ENCODE results near the gene MAP4K4.

The MAP4K4 gene

DNA sequence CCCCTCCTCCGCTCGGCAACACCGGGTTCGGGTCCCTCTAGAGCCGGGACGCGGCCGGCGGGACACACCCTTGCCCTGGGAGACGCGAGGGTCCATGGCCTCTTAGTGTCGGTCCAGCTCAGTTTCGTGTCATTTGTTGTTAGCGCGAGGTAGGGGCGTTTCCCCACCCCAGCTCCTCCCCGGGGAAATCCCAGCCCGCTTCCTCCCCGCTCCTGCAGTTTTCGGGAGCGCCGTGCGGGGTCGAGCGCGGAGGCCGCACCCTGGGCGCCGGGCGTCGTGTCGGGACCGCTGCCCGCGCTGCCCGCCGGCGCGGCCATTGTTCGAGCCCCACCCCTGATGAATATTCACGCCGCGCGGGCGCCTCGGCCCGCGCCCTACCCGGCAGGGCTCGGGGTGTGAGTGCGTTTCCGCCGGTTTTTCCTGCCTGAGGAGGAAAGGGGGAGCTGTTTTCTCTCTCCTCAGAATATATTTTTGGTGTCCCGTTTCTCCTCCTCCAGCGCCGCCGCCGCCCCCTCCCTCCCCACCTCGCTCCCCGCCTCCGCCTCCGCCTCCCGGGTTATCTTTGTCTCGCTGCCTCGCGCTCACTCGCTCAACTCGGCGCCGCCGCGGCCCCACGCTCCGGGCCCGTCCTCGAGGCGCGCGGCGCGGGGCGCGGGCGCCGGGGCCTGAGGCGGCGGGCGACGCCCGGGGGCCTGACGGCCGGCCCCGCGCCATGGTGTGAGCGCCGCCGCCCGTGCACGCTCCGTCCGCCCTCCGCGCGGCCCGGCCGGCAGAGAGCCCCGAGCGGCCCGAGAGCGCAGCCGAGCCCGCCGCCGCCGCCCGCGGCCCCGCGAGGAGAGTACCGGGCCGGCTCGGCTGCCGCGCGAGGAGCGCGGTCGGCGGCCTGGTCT lies at the start of gene MAP4K4:
Gene MAP4K4 (plus strand): TSS at position 584 of the 890 bp plus-strand sequence. CDS start 374 bp downstream, outside the sequence.
- peak; percentile 80 for DNase-seq (ENCODE audit: low read depth)

DNA sequence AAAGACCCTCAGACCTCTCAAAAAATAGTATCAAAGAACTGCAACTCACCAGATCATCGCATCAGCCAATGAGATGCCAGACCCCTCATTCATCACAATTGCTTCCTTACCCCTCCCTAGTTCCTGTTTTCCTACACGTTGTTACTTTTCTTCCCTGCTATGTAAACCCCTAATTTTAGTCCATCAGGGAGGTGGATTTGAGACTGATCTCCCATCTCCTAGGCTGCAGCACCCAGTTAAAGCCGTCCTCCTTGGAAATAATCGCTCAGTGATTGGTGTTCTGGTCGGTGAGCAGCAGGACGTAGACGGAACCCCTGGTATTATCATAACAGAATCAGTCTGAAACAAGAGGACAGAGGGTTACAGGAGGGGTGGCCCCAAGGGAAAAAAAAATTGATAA lies 44.0 kb upstream of the MAP4K4 start:
- no peak for DNase-seq (ENCODE audit: low read depth)

DNA sequence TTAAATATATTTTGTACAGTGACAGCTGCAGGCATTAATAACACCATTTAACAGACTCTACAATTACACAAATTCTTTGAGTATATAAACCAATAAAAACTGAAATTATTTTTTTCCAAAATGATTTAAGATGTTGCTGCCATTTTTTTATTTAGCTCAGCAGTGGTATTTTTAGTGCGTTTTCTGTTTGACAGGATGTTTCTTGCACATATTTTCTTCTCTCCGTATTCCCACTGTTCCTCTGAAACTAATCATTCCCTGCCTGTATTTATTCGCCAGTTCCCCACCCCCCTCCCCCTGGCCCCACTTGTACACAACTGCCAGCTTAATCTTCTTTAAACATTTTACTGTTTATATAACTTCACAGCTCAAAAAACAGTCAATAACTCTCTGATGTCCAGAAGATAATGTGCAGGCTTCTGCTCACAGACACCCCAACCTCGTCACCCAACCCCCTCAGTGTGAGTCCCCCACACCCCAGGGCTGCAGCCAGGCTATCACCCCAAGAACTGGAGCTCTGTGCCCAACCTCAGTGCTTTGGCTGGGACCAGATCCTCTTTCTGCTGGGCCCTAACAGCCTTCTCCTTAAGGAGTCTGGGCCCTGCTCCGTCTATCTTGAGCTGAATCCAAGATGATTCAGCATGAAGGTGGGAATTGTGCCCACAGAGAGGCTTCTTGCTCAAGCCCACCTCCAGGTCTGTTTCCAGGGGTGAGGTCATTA lies 41.6 kb upstream of the MAP4K4 start:
- peak; percentile 83 for DNase-seq (ENCODE audit: low read depth)

DNA sequence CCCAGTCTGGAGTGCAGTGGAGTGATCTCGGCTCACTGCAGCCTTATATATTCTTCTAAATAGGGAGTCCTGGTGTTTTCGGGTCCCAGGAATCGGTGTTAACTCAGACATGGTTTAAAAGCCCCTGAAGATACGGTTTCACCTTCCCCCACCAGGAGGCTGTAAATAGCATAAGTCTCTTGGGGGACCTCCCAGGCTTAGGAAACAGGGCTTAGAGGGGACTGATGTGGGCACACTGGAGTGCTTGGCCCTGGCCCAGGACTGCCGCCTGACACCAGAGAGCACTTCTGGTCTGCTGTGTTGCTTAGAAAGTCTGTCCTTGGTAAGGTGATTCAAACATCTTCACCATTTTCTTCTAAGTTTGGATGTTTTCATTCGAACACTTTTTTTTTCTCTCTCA lies 39.7 kb upstream of the MAP4K4 start:
- DNase-seq (ENCODE audit: low read depth), result no peak

DNA sequence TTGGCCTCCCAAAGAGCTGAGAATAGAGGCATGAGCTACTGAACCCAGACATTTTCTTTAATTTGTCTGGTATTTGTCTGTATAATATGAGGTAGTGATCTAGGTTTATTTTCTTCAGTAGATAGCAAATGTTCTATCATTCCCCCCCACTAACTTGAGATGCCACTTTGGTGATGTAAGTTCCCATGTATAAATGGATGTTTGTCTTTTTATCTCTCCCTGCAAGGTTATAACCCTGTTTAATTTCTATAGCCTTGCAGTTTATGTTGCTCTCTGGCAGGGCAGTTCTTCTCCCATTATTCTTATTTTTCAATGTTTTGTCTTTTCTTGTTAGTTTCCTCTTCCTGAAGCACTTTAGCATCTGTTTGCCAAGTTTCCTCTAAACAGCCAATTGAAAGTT lies 39.1 kb upstream of the MAP4K4 start:
- DNase-seq (ENCODE audit: low read depth), result peak; percentile 36

DNA sequence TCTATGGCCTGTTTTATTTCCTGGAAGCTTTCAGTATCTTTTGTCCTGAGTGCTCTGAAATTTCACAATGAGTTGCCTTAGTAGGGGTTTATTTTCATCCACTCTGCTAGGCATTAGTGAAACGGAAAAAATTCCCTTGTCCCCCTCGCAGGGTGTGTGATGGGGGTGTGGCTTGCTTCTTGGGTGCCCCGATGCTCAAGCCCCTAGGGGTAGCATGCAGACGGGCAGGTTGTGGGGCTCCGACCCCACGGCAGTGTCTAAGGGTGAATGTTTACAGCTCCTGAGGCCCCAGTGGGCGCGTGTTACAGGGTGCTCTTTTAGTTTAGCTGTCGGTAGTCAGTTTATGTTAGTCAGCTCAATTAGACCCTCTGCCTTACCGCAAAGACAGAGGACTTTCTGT lies 32.2 kb upstream of the MAP4K4 start:
- no peak for DNase-seq (ENCODE audit: low read depth)

DNA sequence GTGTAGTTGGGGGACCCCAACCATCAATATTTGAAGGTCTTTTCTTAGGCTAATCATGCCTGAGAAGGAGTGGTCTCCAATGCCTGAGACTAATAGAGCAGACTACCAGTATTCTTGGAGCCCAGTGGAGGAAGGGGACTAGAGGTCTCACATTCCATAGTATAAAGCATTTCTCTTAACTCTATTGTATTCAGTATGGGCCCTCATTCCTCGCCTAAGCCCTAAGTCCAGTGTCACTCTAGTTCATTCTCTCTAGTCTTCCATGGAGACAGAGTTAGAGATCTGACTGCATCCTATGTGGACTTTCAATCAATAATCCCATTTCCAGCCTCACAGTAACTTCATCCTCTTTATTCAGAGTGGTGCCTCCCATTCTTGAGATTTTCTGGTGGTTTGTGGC lies 29.7 kb upstream of the MAP4K4 start:
- no peak for DNase-seq (ENCODE audit: low read depth)

DNA sequence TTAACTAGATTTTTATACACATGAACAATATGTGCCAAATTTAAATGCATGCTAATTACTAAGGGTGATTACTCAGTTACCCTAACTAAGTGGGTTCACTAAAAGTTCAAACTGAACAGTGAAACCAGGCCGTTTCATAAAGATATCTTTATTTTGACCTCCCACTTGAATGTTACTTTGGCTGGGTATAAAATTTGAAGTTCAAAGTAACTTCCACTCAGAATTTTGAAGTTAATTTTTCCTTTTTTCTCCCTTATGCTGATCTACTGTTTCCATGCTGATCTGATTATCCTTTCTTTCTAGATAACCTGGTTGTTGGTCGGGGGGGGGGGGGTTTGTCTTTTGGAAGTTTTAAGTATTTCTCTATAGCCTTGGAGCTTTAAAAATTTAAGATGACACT lies 25.5 kb upstream of the MAP4K4 start:
- DNase-seq (ENCODE audit: low read depth), result no peak

DNA sequence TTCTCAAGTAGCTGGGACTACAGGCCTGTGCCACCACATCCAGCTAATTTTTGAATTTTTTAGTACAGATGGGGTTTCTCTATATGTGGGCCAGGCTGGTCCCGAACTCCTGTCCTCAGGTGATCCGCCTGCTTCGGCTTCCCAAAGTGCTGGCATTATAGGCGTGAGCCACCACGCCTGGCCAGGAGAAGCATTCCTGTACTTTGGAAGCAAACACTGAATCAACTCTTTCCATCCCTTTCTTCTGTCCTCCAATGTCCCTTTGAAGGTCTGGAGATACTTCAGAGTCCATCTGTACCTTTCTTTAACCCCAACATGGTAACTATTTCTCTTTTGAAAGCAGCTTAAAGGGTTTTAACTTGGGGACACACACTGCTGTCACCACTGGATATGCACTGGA lies 23.6 kb upstream of the MAP4K4 start:
- no peak for DNase-seq (ENCODE audit: low read depth)

DNA sequence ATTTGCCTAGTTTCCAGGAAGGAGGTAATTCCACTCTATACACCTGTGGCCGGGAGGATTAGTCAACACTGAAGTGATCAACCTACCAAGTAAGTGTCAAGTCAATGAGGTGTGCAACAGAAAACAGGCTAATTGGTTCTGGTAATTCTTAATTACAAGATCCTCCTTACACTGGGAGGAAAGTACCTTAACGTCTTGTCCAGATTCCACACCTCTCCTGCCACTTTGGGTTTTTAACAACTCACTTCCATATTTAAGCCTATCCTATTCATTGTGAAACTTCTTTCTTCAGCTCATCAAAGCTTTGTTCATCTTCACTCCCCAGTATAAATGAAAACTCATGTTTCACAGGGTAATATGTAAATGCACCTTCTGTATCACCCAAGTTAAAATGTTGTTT lies 22.0 kb upstream of the MAP4K4 start:
- DNase-seq (ENCODE audit: low read depth), result no peak

DNA sequence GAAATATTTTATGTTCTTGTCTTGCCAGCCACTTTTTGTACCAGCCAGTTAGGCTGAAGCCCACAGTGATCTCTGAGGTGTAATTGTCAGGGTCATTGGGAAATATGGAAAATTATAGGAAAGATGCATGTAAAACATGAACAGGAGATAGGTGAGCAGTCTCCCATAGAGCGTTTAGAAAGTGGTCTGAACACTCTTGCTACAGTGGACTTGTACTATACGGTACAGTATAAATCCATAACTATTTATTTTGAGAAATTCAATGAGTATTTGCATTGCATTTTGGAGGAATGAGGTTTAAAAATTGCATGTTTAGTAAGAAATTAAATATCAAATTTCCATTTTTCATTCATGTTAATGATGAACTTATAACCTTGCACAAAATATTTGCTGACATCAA lies 20.8 kb upstream of the MAP4K4 start:
- no peak for DNase-seq (ENCODE audit: low read depth)

DNA sequence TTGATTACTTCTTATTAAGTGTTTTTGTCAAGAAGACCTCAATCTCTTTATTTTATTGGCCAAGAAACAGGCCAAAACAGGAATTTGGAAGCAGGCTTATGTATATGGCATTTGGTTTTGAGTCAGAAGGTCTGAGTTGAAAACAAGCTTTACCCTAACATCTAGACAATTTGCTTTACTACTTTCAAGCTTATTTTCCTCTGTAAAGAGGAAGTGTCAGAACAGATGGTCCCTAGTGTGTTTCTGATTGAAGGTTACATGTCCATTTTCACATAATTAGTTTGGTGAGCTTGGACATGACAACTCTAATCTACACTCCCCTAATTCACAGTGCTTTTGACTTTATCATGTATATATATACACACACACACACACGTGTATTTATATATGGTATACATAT lies 19.8 kb upstream of the MAP4K4 start:
- no peak for DNase-seq (ENCODE audit: low read depth)

DNA sequence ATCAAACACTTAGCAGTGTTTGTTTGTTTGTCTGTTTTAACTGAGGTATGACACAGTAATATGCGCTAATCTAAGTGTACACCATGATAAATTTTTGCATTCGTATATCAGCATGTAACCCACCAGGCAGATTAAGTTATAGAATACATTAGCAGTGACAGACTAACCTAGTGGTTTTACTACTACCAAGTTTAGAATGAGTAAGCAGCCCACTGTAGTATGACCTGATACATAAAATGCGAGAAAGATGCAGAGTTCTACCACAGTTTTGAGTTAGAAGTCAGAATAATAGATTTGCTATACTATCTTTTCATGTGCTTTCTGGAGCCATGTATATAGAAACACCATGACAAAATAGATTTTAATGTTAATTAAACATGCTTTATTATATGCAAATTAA lies 19.1 kb upstream of the MAP4K4 start:
- DNase-seq (ENCODE audit: low read depth), result no peak

DNA sequence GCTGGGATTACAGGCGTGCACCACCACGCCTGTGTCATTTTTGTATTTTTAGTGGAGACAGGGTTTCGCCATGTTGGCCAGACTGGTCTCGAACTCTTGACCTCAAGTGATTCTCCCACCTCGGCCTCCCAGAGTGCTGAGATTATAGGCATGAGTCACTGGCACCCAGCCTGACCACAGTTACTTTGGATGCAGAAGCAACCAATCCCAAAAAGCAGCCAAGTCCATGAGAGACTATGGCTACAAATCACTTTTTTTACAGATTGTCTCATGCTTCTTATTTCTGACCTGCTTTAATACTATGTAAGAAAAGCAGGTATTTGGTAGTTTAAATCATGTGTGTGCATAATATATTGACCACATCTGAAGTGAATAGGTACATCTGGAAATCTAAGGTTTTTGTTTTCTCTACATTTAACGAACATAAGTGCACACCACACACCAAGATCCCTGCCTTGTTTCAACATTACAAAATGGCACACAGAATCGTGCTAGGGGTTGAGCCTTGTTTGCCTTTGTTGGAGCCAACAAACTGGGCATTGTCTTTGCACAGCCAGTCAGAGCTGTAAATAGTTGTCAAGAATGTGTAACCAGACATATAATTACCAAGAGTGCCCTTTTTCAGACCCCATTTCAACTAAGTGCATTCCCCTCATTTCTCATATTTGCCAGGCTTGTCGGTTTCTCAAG lies 18.3 kb upstream of the MAP4K4 start:
- DNase-seq (ENCODE audit: low read depth), result peak; percentile 87

DNA sequence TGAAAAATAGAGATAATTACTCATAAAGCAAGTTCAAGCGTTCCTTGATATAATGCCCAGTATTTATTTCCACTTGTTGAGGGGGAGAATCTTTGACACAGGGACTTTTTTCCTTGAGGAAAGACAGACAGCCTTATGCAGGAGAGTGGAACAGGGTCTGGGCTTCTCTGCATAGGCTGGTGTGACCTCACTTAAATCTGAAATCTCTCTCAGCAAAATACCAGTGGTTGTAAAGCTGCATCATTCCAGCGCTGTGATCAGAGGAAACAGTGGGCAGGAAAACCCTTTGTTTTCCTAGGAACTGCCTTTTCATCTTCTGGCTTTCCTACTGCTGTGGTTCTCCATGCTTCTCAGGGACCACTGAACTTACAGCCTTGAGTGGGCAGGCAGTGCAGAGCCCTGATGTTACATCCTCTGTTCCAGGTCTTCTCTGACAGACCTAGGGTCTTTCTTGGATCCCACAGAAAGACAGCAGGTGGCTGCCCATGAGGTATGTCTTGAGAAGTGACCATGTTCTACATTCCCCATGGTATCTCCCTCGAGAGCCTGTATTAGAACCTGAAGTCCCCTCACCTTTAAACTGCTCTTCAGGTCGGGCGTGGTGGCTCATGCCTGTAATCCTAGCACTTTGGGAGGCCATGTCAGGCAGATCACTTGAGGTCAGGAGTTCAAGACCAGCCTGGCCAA lies 17.6 kb upstream of the MAP4K4 start:
- DNase-seq (ENCODE audit: low read depth), result peak; percentile 52

DNA sequence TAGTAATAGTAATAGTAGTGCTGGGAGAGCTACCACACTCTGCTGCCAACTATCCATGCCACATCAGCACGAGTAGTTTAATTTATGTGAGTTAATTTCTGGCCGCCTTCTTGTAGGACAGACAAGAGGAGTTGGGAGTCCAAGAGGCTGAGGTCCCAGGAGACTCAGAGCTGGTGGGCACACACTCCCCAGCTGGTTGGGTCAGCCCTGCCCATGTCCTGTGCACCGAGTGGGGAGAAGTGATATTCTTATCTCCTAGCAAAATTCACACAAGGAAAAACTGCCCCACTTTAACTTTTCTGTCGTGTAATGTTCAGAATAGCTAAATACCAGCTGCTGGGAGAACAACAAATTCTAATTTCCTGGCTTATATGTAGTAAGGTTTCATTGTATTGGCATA lies 15.2 kb upstream of the MAP4K4 start:
- DNase-seq (ENCODE audit: low read depth), result no peak

DNA sequence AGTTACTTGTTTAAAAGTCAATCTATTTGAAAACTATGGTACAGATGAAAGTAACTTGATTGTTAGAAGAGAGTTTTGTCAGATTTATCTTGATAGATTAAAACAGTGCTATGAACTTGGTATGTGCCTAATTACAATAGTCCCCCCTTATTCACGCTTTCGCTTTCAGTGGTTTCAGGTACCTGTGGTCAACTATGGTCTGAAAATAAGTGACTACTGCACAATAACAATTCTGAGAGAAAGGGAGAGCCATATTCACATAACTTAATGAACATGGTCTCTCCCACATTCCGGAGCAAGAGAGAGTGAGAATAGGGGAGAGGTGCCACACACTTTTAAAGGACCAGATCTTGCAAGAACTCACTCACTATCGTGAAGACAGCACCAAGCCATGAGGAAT lies 13.2 kb upstream of the MAP4K4 start:
- no peak for DNase-seq (ENCODE audit: low read depth)

DNA sequence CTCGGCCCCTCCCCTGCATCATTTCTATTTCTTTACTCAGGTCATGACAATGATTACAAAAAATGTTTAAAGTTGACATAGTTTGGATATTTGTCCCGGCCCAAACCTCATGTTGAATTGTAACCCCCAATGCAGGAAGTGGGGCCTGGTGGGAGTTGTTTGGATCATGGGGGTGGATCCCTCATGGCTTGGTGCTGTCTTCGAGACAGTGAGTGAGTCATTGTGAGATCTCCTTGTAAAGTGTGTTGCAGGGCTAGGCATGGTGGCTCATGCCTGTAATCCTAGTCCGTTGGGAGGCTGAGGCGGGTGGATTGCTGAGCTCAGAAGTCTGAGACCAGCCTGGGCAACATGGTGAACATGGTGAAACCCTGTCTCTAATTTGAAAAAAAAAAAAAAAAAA lies 9.2 kb upstream of the MAP4K4 start:
- DNase-seq (ENCODE audit: low read depth), result no peak

DNA sequence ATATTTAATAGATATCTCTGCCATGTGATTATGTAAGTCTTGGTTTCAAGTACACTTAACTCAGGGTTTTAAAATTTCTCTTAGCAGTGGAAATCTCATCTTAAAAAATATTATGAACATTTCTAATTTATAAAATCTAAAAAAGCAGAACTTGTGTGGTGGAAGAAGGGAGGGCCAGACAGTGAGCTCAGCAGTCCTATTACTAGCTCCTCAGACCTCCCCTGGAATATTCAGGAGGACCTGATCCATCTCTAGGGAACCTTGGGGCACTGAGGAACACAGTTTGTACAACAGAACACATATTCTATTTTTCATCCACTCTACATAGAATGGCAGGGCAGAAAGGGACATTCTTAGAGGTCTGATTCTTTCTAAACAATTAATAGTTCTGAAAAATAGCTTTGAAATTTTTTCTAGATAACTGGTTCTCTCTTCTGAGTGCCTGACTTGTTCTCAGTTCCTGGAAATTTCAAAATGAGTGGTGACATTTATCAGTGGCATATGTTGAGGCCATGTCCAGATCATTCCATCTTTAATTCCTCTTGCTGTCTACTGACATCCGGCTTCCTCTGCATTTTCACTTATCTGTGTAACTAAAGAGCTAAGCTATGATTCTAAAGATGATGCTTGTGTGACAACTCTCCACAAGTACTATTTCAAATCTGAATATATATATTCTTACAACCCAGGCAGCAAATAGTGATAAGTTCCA lies 8.2 kb upstream of the MAP4K4 start:
- DNase-seq (ENCODE audit: low read depth), result no peak

DNA sequence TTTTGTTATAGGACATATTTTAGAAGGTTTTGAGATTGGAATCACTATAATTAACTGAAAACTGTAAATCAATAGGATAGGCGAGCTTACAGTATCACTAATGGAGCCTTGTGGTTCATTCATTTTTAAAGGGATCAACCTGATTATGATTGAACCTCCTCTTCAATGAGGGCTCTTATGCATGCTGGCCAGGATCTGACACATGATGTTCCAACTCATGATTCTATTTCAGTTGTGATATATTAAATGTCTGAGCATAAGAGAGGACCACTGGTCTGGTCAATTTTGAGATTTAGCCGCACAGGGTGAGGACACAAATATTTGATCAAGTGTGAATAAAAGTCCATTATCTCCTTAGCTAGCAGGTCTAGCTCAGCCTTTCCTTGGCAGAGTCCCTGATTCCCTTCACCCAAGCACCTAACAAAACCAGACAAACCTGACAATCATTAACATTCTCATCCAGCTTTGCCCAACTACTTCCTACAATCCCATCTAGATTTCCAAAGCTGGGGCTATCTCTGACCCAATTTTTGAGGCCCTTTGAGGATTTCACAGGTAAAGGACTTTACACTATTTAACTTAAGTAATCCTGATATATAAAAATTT lies 6.9 kb upstream of the MAP4K4 start:
- DNase-seq (ENCODE audit: low read depth), result no peak

DNA sequence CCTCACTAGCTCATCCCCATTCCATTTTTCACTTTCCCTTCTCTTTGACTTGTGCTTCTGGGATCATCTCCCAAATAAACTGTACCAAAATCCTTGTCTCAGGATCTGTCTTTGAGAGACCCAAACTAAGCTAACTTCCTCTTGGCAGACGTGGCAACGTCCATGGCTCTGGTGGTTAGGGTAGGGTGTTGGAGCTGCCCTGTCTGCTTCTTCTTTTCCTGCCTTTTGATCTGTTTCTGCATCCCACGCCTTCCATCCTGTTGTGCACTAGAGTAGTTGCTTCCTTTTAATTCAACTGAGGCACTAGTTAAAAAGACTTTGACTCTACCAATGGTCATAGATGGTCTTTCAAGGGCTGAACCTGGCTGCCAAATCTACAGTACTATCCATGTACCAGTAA lies 5.5 kb upstream of the MAP4K4 start:
- no peak for DNase-seq (ENCODE audit: low read depth)

Measured in amniotic epithelial cell (primary cell).